HS-27A (cell line): Measurements from ENCODE around the gene INPP5E.

ENCODE experiments used
- DNase-seq: peaks from one replicate; pipeline ENCODE4 v3.0.0-alpha.2; 2012; ENCODE audit warnings: low read depth, missing footprints

INPP5E gene

GRCh38 chr9:136403915-136404800, 35.5 kb downstream of the INPP5E start:
- no peak for DNase-seq

DNA sequence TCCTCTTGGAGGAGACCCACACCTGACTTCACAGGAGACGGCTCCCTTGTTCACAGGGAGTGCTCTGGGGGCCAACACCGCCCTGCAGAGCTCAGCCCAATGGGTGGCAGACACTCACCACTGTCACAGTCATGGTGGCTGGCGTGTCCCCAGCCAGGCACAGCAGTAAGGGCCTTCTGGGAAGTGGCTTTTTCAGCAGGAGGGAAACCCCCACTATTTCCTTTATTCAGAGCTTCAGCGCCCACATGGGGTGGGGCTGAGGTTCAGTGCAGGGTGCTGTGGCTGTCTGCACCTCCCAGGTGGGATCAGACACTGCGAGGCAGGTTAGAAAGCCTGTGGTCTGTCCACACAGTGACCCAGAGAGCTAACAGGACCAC, 36.1 kb downstream of the INPP5E start:
- DNase-seq = no peak

- no peak for DNase-seq
Measured at GRCh38 chr9:136402067-136402466, 37.6 kb downstream of the INPP5E start.

DNA sequence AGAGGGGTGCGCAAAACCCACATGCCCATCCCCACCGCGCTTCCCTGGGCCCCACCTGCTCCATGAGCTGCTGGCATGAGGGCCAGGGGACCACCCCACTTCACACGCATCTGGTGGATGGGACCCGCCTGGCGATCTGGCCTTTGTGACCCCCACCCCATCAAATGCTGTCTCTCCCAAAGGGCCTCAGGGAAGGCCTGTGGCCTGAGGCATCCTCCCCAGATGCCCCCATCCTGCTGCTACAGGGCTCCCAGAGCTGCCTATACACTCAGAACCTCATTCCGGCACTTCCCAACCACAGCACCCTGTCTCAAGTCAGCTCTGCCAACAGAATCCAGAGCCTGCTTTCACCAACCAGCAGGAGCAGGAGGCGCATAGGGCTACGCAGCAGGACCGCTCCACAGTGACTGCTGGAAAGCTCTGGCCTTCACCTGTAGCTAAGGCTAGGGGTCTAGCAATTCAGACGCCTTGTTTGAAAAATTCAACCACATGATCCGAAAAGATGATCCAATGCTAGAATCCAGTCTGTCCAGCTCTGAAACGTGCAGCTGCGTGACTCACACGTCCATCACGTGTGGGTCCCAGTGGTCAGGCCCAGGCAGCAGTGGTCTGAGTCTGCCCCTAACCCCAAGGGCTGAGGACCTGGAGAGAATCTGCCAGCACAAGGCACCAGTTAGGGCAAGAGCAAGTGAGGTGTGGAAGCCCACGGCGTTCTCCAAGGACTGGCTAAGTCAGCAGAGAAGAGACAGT, 38.3 kb downstream of the INPP5E start:
- no peak for DNase-seq

DNA sequence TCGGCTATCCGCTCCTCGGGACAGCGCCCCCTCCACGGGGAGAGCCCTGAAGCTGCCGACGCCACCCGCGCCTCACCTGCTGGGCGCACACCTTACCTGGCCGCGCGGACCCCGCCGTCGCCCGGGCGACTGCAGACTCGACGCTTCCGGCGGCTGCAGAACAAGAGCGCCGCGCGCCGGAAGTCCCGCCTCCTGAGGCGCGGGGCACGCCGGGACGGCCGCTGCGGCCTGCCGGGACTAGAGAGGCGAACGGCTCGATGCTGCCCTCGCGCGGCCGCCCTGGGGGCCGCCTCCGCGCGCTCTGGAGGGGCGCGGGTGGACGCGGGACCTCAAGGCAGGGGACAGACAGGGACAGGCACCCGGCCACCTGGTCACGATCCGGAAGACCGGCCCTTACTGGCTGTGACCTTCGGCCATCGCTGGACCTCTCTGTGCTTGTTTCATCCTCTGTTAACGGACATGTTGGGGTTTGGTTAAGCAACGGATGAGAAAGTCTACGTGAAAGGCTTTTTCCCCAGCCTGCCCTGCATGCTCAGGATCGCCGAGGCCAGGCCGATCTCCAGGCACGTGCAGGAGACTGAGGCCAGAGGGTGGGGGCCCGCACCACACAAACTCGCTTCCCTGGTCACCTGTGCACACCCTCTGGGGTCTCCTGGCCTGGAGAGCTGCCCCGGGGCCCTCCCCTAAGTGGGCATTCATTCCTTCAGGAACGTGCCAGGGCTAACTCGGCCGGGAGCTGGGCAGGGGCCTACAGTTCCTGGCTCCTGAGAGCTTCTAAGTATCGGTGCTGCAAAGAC, 39.4 kb downstream of the INPP5E start, which contains the start of gene SNAPC4:
TSS of gene SNAPC4 (minus strand) at position 133 of the 797 bp plus-strand sequence. CDS start 1,742 bp downstream, outside the sequence.
- DNase-seq = no peak

- no peak for DNase-seq
Measured at GRCh38 chr9:136399176-136400037, 40.2 kb downstream of the INPP5E start.

GRCh38 chr9:136398286-136398685, 41.4 kb downstream of the INPP5E start:
- DNase-seq = no peak

DNA sequence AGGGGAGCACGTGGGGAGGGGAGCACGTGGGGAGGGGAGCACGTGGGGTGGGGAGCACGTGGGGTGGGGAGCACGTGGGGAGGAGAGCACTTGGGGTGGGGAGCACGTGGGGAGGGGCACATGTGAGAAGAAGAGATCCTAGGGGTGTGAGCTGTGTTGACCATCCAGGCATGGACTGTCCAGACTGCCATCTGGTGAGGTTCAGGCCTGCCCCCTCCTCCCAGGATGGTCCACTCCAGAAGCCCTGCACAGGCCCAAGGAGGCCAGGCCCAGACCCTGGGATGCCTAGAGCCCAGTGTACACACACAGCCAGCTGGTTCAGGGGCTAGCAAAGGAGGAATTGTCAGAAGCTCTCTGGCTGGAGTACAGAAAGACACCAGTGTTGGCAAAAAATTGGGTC, 42.0 kb downstream of the INPP5E start:
- DNase-seq = no peak

GRCh38 chr9:136396219-136396515, 43.5 kb downstream of the INPP5E start:
- no peak for DNase-seq

- DNase-seq = no peak
Measured at GRCh38 chr9:136395345-136396218, 44.1 kb downstream of the INPP5E start.

DNA sequence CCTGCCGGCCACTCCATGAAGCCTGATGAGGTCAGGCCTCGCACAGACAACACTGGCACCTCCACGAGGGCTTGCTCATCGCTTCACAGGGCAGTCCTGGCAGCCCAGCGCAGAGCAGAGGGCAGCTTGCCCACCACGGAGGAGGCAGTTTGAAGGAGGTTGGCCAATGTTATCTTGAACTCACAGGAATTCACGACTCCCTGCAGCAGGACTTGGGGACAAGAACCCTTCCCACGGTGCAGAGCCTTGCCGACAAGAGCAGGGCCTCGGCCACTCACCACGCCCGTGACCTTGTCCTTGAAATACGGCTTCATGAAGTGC, 44.7 kb downstream of the INPP5E start:
- no peak for DNase-seq

GRCh38 chr9:136394312-136395019, 45.2 kb downstream of the INPP5E start:
- DNase-seq = no peak

- DNase-seq = no peak
Measured at GRCh38 chr9:136393531-136393930, 46.1 kb downstream of the INPP5E start.

DNA sequence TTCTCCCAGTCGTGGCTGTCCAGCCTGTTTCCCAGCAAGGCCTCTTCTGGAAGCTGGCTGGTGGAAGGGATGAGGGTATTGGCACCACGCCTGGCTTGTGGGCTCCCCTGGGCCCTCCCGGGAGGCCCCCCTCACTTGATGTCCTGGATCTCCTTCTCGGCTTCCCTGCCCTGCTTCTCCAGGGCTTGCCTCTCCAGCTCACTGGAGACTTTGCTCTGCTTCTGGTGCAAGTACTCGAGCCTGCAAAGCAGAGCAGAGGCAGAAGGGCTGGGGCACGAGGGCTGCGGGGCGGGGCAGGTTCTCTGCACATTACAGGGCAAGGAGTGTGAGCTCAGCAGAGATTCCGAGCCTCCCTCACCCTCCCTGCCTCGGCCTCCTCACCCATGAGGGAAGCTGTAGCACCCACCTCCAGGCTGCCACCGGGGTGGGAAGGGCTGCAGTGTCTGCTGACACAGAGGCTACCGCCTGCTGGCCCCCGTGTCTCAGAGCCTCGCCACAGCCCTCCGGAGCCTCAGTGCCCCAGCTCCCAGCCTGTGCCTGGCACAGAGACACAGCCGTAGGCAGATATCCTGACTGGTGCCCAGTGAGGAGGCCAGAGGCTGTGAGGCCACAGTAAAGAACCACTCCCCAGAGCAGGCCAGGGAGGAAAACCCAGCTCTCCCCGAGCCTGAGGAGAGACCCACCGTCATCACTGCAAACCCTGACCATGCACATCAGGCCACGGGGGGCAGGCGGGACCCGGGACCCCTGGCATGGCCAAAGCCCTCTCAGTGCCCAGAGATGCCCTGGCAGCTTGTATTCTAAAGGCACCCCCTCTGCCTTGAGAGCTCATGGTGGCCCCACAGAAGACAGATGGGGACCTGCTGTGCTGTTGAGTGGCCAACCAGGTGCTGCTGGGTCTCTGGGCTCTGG, 46.9 kb downstream of the INPP5E start:
- DNase-seq = no peak

- no peak for DNase-seq
Measured at GRCh38 chr9:136391737-136392537, 47.7 kb downstream of the INPP5E start.

- DNase-seq = no peak
Measured at GRCh38 chr9:136389396-136389795, 50.2 kb downstream of the INPP5E start.

- DNase-seq = no peak
Measured at GRCh38 chr9:136387217-136387616, 52.4 kb downstream of the INPP5E start.

DNA sequence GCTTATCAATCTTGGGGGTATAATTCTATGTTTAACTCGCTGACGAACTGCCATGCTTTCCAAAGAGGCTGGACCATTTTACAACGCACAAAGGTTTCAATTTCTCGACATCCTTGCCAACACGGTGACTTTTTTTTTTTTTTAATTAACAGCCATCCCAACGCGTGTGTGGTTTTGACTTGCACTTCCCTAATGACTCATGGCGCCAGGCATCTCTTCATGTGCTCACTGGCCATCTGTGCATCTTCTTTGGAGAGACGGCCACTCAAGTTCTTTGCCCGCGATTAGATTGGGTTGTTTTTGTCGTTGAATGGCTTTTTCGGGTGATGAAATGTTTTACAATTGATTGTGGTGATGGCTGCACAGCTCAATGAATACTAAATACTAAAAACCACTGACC, 53.6 kb downstream of the INPP5E start:
- no peak for DNase-seq
